AG09319 (cell line): Measurements from ENCODE around the gene CYYR1.

Experiments
- DNase-seq: peaks from one replicate; pipeline ENCODE4 v3.0.0-alpha.2; 2010; ENCODE audit warnings: low read depth; ENCODE audit errors: extremely low read depth
- TF ChIP-seq, protein P1 (sequence below): IDR thresholded peaks from 2 replicates; pipeline ENCODE4 v1.5.1; 2011; ENCODE audit warnings: low read depth, mild to moderate bottlenecking, inconsistent platforms, low read length, moderate library complexity

CYYR1 gene

DNA sequence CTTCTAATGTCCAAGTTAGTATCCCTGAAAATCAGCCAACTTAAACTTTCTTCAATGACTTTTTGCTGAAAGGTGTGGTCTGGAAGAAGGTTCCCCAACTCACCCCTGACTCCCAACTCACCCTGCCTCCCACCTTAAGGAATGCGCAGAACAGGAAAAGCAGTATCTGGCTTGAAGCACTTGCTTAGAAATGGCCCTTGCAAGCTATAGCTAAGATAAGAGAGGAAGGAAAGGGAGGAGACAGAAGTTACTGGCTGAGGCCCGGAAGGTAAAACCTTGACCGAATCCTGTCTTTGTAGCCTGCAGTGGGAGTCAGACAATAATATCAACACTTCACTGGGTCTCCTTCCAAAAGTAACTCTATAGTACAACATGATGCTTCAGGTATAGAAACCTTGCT, 2.9 kb downstream of the CYYR1 start:
- DNase-seq, result no peak
- TF ChIP-seq, protein P1, sequence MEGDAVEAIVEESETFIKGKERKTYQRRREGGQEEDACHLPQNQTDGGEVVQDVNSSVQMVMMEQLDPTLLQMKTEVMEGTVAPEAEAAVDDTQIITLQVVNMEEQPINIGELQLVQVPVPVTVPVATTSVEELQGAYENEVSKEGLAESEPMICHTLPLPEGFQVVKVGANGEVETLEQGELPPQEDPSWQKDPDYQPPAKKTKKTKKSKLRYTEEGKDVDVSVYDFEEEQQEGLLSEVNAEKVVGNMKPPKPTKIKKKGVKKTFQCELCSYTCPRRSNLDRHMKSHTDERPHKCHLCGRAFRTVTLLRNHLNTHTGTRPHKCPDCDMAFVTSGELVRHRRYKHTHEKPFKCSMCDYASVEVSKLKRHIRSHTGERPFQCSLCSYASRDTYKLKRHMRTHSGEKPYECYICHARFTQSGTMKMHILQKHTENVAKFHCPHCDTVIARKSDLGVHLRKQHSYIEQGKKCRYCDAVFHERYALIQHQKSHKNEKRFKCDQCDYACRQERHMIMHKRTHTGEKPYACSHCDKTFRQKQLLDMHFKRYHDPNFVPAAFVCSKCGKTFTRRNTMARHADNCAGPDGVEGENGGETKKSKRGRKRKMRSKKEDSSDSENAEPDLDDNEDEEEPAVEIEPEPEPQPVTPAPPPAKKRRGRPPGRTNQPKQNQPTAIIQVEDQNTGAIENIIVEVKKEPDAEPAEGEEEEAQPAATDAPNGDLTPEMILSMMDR, result no peak

DNA sequence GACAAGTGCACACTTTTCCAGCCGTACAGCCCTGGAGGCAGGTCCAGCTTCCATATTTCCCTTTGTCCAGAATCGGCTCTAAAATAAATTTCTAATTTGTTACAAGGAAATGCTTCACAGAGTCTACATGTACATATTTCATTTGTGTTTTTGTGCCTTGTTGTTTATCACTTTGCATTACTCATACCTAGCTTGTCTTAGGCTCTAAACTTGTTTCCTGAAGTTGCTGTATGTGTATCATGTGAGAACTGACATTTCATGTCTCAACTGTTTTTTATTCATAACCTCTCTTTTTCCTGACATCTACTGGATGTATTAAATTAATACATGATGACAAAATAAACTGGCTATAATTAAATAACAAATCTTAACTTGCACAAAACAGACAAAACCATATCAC, 7.5 kb downstream of the CYYR1 start:
- DNase-seq, result no peak
- TF ChIP-seq, protein P1, result no peak

DNA sequence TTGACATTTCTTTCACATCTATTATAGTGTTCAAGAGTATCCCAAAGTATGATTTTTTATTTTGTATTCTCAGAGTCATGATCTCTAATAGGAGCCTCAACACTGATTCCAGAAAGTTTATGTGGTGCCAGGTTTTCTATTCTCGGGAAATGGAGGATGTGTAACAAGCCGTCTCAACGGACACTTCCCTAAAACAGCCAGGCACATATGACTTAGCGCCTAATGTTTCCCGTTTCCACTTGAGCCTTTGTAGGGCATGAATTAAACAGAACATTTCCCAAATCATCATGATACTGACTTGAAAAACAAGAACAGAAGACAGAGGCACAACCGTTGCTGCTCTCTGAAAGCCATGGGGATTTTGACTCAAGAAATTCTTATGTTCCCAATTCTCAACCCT, 8.0 kb downstream of the CYYR1 start:
- DNase-seq, result no peak
- TF ChIP-seq, protein P1, result no peak

DNA sequence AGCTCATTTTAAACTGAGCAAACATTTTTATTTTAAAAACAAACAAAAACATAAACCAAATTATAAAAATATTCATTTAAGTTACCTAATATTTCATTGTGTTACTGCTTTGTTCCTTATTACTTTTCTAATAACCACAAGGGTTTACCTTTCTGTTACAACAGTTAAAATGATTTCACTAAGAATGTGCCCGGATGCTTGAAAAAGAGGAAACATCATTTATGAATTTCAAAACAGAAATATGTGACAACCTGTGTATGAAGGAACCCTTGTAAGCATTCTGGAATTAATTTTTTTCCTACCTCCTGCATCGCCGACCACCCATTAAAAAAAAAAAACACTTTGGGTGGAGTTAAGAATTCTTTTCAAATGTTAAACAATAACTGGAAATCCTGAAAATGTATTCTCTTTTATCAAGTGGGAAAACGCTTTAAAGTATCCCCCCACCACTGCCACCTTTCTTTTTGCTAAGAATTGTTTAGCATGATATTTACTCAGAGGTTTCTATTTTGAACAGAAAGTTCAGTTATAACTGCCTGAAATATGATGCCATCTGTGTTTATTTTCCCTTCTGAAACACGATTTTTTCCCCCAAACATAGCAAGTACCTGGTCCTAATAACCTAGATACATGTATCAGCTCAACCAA, 9.1 kb downstream of the CYYR1 start:
- no peak for DNase-seq
- TF ChIP-seq, protein P1, result no peak

DNA sequence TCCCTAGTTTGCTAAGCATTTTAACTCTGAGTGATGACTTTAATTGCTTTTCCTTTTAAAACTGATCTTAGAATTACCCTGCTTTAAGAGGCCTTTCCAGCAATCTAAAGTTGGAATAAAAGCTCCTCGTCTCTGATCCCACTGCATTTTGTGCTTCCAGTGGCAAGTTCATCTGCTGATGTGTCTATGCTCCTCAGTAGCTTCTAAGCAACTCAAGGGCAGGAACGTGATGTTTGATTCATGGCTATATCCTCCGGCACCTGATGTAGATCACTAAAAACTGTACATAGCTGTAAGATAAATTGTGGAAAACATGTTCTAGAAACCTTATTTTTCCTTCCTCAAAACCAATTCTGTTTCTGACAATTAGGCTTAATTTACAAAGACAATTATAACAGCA, 12.5 kb downstream of the CYYR1 start:
- TF ChIP-seq, protein P1, result no peak
- no peak for DNase-seq

DNA sequence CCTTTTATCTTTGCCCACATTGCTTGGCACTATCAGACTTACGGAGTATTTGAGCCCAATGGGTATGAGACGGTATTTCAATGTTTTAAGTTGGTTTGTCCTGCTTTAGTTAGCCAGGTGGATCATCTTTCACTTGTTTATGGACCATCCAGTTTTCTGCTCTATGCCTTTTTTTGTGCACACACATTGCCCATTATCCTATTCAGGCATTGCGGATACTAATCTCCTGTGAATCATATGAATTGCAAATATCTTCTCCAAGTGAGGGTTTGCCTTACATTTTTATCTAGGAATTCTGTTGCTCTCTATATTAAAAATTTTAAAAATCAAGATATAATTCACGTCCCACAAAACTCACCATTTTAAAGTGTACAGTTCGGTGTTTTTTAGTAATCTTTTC, 14.0 kb downstream of the CYYR1 start:
- TF ChIP-seq, protein P1, result no peak
- DNase-seq, result no peak

DNA sequence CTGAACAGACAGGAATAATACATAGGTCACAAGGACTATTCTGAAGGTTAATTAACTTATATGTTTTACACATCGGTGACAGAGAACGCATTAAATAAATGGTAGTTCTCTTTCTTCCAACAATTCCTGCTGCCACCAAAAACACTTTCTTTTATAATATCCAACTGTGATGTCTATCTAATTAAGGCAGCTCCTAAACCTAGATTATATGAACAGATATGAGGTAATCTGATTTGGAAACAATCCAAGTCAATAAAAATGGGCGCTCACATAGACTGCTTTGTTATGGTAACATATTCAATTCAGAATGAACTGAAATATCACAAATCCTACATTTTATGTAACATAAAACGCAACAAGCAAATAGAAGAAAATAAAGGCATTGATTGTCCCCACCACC, 16.0 kb downstream of the CYYR1 start:
- DNase-seq, result no peak
- TF ChIP-seq, protein P1, result no peak
